ENCODE data around the gene ITIH5.

ITIH5 gene

GRCh38 chr10:7587168-7587864, 79.5 kb downstream of the ITIH5 start:
- DNase-seq (ENCODE audit: low read depth in 2 of 2, low spot score in 1 of 2) = no peak

DNA sequence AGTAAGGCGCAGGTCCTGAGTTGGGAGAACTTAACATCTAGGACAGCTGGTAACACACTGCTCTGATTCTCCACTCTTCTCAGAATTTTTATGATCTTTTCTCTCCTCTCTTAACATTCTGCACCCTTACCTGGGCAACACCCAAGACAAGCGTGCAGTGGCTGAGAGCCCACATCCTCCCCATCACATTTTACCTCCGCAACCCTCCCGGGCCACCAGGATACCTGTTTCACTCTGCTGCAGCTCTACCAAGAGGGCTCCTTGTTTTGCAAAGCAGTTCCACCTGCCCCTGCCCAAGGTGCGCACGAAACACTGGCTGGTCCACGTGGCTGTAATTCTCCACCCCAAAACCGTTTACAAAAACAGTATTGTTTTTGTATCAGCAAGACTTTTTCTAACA, 81.5 kb downstream of the ITIH5 start:
- DNase-seq (ENCODE audit: low read depth in 2 of 2, low spot score in 1 of 2) = no peak

DNA sequence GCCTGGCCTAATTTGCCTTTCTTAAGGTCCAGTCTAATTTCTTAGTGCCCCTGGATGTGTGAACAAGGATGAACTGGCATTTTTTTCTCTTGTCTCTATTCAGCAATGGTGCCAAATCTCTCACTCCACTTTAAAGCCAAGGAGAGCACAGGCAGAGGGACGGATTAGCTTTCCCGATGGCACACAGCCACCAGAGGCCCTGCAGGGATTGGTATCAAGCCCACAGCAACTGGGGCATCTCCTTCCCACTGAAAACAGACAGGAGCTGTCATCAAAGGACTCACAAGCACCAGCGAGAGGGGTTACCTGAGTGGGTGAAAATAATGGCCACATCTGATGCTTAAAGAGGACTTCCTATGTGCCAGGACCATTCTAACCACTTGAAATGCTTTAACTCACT, 83.1 kb downstream of the ITIH5 start:
- no peak for DNase-seq (ENCODE audit: low read depth in 2 of 2, low spot score in 1 of 2)

GRCh38 chr10:7580520-7580919, 86.2 kb downstream of the ITIH5 start:
- DNase-seq (ENCODE audit: low read depth in 2 of 2, low spot score in 1 of 2) = no peak

DNA sequence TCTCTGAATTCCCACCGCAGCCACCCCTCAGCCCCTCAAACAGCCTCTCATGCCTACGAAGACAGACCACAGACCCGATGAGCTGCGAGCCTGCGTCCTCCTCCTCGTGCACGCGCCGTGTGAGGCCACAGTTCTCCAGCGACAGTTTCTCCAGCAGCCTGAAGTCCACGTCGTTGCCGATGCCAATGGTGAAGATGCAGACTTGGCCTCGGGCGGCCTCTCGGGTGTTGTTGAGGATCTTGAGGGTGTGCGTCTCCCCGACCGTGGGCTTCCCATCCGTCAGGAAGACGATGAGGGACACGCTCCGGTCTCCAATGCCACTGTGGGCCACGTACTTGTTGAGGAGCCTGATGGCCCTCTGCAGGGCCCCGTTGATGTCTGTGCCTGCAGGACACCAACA, 87.1 kb downstream of the ITIH5 start:
- DNase-seq (ENCODE audit: low read depth in 2 of 2, low spot score in 1 of 2) = no peak

DNA sequence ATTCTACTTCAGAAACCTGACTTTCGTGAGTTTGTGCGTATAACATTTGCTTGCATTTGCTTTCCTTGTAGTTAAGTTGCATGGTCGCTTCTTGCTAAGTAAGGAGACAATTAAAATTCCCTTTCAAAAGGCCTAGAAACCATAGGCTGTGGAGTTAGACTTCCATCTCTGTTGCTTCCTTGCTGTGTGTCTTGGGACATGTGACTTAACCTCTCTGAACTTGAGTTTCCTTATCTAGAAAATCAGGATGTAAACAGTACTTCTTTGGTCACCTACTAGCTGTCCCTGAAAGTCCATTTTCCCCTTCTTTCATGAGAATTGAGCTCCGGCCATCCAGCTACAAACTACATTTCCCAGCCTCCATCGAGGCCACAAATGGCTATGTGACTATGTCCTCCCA, 89.2 kb downstream of the ITIH5 start:
- DNase-seq (ENCODE audit: low read depth in 2 of 2, low spot score in 1 of 2) = no peak

- DNase-seq (ENCODE audit: low read depth in 2 of 2, low spot score in 1 of 2) = no peak
Observed at GRCh38 chr10:7577176-7577575, 89.6 kb downstream of the ITIH5 start.

DNA sequence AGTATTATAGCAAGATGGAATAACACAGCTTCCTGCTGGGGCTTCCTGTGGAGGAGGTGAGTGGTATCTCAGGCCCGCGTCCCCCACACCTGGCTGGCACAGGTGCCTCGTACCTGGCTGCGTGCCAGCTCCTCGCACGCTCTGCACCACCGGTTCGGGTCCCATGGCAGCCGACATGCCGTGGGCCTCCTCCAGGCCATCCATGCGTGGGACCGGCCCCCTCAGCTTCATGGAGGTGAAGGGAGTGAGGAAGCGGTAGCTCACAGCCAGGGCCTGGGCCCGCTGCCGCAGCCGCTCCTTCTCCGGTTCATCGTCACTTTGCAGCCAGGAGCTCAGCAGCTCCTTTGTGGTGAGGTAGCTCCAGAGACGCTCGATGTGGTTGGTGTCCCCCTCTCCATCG, 90.4 kb downstream of the ITIH5 start:
- DNase-seq (ENCODE audit: low read depth in 2 of 2, low spot score in 1 of 2) = no peak

- no peak for DNase-seq (ENCODE audit: low read depth in 2 of 2, low spot score in 1 of 2)
Observed at GRCh38 chr10:7572391-7572790, 94.4 kb downstream of the ITIH5 start.

GRCh38 chr10:7571981-7572380, 94.8 kb downstream of the ITIH5 start:
- DNase-seq (ENCODE audit: low read depth in 2 of 2, low spot score in 1 of 2) = no peak

GRCh38 chr10:7567911-7568620, 98.7 kb downstream of the ITIH5 start:
- no peak for DNase-seq (ENCODE audit: low read depth in 2 of 2, low spot score in 1 of 2)

- DNase-seq (ENCODE audit: low read depth in 2 of 2, low spot score in 1 of 2) = no peak
Observed at GRCh38 chr10:7566891-7567290, 99.9 kb downstream of the ITIH5 start.

- DNase-seq (ENCODE audit: low read depth in 2 of 2, low spot score in 1 of 2) = no peak
Observed at GRCh38 chr10:7565871-7566270, 100.9 kb downstream of the ITIH5 start.

DNA sequence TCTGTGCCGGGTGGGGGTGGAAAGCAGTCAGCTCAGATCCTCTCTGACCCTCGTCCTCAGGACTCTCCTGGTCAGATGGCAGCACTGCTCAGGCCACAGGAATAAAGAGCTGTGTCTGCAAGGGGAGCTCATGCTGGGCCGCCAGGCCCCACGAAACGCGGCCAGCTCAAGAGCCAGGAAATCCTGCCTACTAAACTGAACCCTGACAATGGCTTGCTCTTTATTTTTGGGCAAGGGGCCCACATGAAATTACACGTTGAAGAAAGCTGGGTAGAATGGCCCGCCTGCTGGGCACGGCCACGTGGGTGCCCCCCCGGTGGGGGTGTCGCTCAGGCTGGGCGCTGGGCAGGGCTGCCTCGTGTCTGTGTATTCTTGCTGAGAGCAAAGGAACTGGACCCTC, 103.0 kb downstream of the ITIH5 start:
- DNase-seq (ENCODE audit: low read depth in 2 of 2, low spot score in 1 of 2) = no peak

- DNase-seq (ENCODE audit: low read depth in 2 of 2, low spot score in 1 of 2) = no peak
Observed at GRCh38 chr10:7563368-7563767, 103.4 kb downstream of the ITIH5 start.

DNA sequence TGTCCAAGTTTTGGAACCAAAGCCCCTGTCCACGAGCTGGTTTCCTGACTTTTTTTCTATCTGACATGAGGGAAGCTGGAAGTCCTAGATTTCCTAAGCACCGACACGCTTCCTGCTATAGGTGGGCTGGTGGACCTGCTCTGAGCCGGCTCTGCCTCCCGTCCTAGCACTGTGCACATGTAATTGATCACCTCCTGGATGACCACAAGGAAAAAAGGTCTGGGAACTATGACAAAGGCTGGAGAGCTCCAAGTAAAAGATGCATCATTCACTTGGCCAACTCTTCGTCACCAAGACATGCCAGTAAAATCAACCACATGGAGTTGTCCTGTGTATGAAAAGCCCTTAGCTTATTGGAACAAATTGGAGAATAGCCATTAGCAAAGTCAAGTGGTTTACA, 104.8 kb downstream of the ITIH5 start:
- no peak for DNase-seq (ENCODE audit: low read depth in 2 of 2, low spot score in 1 of 2)

DNA sequence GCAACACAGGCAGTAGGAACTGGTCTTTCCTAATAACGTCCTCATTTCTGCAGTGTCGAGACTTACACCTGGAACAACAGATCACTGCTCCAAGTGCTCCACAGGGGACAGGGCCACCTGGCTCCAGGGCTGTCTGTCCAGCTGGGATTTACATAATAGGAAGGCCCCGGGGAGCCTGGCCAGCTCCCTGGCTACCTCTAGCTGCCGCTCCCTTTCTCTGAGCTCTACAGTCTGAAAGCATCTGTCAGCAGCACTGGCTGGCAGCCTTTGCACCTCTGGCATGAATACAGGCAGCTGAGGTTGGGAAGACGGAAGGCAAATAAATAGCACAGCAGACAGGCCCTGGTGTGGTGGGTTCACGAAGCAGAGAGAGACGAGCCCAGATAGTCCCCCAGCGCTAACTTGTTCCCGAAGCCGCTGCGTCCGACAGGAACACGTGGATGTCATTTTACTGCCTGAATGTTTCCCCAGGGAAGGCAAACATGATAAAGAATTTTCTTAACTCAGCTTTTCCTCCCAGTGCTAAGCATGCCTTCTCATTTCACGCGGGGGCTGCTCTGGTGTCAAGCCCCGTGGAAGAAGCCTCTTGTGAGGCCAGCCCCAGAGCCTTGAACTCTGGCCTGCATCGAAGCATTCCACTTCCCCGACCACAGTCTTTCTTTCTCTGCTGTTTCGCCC, 105.4 kb downstream of the ITIH5 start:
- DNase-seq (ENCODE audit: low read depth in 2 of 2, low spot score in 1 of 2) = no peak

DNA sequence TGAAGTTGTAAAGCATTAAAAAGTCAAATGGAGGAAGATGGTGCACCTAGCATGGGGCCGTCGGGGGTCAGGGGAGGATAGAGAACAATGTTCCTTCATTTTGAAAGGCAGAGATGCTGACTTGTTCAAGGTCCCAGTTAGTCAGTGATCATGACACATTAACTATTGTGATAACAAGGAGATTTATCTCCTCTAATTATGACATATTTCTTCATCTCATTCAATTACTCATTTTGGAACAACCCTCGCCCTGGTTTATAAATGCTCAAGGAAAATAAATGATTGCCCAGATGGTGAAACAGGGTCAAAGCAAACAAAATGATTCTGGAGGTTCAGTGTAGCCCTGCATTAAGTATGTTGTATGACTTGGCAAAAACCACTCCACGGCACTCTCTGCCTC, 106.2 kb downstream of the ITIH5 start:
- DNase-seq (ENCODE audit: low read depth in 2 of 2, low spot score in 1 of 2) = no peak

GRCh38 chr10:7559386-7559785, 107.4 kb downstream of the ITIH5 start:
- DNase-seq (ENCODE audit: low read depth in 2 of 2, low spot score in 1 of 2) = no peak

- no peak for DNase-seq (ENCODE audit: low read depth in 2 of 2, low spot score in 1 of 2)
Observed at GRCh38 chr10:7558036-7558435, 108.7 kb downstream of the ITIH5 start.

- no peak for DNase-seq (ENCODE audit: low read depth in 2 of 2, low spot score in 1 of 2)
Observed at GRCh38 chr10:7553531-7553930, 113.2 kb downstream of the ITIH5 start.

DNA sequence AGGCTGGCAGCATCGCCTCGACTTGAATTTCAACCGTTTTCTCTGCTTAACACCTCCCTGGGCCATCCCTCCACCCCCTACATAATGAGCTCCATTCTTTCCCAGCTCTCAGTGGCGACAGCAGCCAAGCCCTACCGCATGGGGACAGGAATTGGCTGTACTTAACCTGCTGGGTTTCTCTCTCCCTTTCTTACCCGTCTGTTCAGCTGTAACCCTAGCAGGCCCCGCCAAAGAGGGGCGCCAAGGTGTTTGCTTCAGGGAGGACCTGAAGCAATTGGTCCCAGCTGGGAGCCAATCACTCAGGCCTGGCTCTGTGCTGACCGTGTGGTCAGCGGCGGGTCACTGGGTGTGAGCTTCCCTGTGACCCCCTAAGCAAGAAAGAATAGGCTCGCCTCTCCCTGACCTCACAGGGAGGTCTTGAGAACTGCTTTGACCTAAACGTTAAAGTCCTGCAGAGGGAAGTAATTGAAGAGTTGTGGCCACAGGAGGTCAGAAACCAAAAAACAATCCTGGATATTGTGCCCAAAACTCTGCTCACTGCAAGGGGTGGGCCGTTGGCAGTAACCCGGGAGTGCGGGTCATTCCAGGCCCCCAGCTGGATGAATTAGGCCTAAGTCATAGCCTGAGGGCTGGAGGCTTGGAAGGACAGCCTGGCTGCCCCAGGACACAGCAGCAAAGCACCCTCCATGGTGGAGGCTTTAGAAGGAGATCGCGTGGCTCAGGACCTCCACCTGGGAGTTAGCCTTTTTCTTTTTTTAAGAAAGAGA, 114.6 kb downstream of the ITIH5 start:
- DNase-seq (ENCODE audit: low read depth in 2 of 2, low spot score in 1 of 2) = no peak

Measured in stimulated activated CD8-positive, alpha-beta memory T cell treated with anti-CD3 and anti-CD28 coated beads, Interleukin-4, amount 100 ng/mL, for 4 hours (primary cell).